KBM-7 (cell line): ENCODE data around the gene PPP2R2D.

Source experiments
- DNase-seq: peaks from one replicate; pipeline ENCODE4 v3.0.0-alpha.2; 2015
- in situ Hi-C: fragments of 300-500 bp; cut with MboI; formaldehyde crosslinking; loops from 2 replicates; pipeline ENCODE4 v1.14.3; 2020; ENCODE audit warnings: low sequenced_read_pairs, low pct_unique_long_range_greater_than_20kb, mixed read lengths

PPP2R2D gene

GRCh38 chr10:132001238-132001972 lies 100.6 kb downstream of the PPP2R2D start:
- DNase-seq: no peak
- in situ Hi-C loops: no loop called here

GRCh38 chr10:132002004-132002403 lies 101.2 kb downstream of the PPP2R2D start:
- in situ Hi-C loops: no loop called here

GRCh38 chr10:132003282-132003924 lies 102.6 kb downstream of the PPP2R2D start:
- in situ Hi-C loops: no loop called here
- DNase-seq: no peak

More at GRCh38 chr10:132002004-132002403, 101.2 kb downstream of the PPP2R2D start:
- no peak for DNase-seq

- in situ Hi-C loops: no loop called here
- DNase-seq: no peak
These were observed 103.2 kb downstream of the PPP2R2D start for GRCh38 chr10:132004052-132004451.

- no peak for DNase-seq
- in situ Hi-C loops: no loop called here
These were observed 104.3 kb downstream of the PPP2R2D start for GRCh38 chr10:132005147-132005546.

GRCh38 chr10:132006966-132007365 lies 106.2 kb downstream of the PPP2R2D start:
- no peak for DNase-seq
- in situ Hi-C loops: no loop called here

- in situ Hi-C loops: no loop called here
These were observed 106.9 kb downstream of the PPP2R2D start for GRCh38 chr10:132007681-132008080.

More at GRCh38 chr10:132007681-132008080, 106.9 kb downstream of the PPP2R2D start:
- DNase-seq: no peak
